ENCODE results near the gene RAX2.

RAX2 gene

DNA sequence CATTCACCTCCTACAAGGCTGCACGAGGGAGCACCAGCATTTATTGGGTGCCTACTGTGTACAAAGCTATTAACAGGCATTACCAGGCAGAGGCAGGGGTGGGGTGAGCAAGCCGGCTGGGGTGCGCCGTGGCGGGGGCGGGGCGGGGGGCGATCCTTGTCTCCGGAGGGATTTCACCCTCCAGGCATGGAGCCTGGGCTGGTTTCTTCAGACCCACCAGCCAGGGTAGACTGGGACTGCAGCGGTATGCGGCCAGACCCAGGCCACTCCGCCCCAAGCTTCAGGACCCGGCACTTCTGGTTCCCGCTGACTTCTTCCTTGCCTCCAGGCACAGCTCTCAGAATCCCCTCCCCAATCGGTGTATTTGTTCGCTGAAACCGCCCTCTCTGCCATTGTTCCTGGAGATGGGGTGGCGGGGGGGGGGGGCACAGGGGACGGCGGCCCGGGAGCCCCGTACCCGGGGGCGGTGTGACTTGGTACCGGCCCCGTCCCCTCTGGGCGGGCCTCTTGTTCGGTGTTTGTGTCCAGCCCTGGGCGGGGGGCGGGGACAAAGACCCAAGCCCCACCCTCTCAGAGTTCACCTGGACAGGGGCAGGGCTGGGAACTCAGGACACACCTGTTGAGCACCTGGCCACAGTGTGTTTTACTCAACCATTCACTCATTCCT lies 49.5 kb downstream of the RAX2 start:
- DNase-seq: no peak

DNA sequence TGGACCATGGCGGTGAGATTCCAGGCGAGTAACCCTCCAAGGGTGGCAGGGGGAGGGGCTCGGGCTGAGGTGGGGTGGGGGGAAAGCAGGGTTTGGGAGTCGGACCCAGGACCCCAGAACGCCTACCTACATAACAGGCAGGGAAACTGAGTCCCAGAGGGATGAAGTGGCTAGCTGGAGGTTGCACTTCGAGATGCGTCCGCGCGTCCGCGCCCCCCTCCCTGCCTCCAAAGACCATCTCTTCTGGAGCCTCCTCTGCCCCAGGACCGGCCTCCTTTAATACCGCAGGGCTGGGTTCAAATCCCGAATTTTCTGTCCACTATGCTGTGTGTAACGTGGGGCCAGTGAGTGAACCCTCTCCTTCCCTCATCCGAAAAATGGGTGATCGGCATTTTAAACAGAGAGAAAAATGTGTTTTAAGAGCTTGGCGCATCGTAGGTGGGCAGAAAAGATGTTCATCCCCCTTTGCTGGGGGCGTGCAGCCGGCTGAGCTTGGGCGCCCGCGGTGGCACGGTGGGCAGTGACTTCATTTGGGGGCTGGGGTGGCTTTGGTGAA lies 50.1 kb downstream of the RAX2 start:
- no peak for DNase-seq

DNA sequence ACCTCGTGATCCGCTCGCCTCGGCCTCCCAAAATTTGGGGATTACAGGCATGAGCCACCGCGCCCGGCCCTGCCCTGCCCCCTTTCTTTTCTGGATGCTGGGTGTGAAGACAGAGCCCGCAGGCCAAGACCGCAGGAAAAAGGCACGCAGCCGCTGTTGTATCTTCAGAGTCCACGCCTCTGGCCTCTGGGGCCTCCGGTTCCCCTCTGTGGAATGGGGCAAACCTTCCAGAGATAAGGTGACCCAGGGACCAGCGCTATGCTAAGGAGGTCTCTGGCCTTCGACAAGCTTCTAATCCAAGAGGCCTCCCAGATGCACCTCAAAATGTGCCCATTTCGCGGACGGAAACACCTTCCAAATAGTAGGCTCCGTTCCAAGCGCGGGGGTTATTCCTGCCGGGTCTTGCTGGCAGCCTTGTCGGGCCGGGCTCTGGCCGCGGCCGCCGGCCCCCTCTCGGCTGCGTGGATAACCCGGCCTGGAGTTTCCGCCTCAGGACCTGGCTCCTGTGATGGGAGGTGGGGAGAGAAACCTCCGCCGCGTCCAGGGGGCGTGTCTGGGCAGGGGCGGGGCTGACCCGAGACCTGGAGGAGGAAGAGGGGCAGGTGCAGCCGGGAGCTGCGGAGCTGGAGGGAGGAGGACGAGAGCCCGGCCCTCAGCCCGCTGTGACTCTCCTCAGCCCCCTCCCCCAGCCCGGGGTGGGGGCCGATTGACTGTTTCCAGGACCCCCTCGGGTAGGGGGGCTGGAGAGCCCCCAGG lies 50.7 kb downstream of the RAX2 start:
- DNase-seq: peak; percentile 83

DNA sequence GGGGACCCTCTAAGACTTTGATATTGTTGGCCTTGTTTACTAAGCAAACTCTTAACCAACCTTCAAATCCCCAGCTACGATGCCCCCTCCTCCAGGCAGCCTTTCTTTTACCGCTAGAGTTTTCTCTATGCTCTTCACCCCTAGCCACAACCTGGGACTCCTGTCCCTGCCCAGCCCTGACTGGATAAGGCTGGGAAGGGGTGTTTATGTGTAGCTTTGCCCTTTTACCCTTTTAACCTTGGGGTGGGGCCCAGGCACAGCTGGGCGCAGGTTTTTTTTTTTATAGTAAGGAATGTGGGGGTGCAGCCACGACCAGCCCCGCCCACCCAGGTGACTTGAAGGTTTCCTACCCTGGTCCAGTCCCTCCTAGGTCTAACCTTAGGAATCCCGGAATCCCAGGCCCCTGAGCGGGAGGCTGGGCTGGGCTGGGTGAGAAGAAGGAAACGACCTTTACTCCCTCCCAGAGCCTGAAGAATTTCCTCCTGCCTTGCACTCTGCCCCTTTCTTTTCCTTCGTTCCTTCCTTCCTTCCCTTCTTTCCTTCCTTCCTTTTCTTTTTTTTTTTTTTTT lies 51.6 kb downstream of the RAX2 start:
- no peak for DNase-seq

DNA sequence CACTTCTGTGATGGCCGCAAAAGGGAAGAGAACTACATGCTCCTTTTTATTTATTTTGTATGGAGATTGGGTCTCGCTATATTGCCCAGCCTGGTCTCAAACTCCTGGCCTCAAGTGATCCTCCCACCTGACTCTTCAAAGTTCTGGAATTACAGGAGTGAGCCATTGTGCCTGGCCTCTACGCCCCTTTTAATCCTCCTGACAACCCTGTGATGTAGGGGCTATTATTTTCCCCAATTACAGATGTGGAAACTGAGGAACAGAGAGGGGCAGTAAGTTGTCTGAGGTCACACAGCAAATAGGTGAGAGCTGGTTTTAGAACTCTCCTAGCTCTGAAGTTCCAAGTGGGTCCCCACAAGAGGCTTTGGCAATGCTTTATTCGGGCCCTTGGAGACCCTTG lies 52.2 kb downstream of the RAX2 start:
- no peak for DNase-seq
